DMS153 treated with DMSO at 0.1 percent for 48 hours (cell line): ENCODE measurements around the gene OR10K2.

Source experiments
- DNase-seq: peaks from one replicate; lab custom pipeline; 2025; ENCODE audit not compliant: unreplicated experiment; lab: John Stamatoyannopoulos, UW

Gene OR10K2

GRCh38 chr1:158371188-158371953 is 54.7 kb downstream of the OR10K2 start:
- no peak for DNase-seq
